Measurements from ENCODE around the gene EEIG1.

EEIG1 gene

GRCh38 chr9:127979333-127980059 lies 1.3 kb downstream of the EEIG1 start (continued):
- TF ChIP-seq KLF16 (tag by site-specific recombination; IDR thresholded peaks at IDR 0.05) (no peak), ZSCAN5A (tag by site-specific recombination; IDR thresholded peaks at IDR 0.05) (no peak), ZNF341 (tag by site-specific recombination; IDR thresholded peaks at IDR 0.05; ENCODE audit: low read depth) (no peak), ZNF558 (tag by site-specific recombination; IDR thresholded peaks at IDR 0.05) (no peak), ZNF223 (tag by site-specific recombination; IDR thresholded peaks at IDR 0.05) (no peak), ZSCAN16 (tag by site-specific recombination; IDR thresholded peaks at IDR 0.05) (no peak), ZBTB6 (tag by site-specific recombination; IDR thresholded peaks at IDR 0.05) (no peak), PRDM4 (tag by site-specific recombination; IDR thresholded peaks at IDR 0.05) (no peak), ZBTB1 (tag by site-specific recombination; IDR thresholded peaks at IDR 0.05) (no peak), GLIS1 (tag by site-specific recombination; IDR thresholded peaks at IDR 0.05) (peak; percentile 35; the same call in 1 of the 2 replicates), ZNF404 (tag by site-specific recombination; IDR thresholded peaks at IDR 0.05) (no peak), PRDM10 (tag by site-specific recombination; IDR thresholded peaks at IDR 0.05) (no peak), ZNF658 (tag by site-specific recombination; IDR thresholded peaks at IDR 0.05) (no peak), HIC1 (tag by site-specific recombination; IDR thresholded peaks at IDR 0.05) (no peak), ZNF37A (tag by site-specific recombination; IDR thresholded peaks at IDR 0.05) (no peak; the same call in 1 of the 2 replicates), ZNF221 (tag by site-specific recombination; IDR thresholded peaks at IDR 0.05; ENCODE audit: borderline replicate concordance) (no peak), ZNF548 (tag by site-specific recombination; IDR thresholded peaks at IDR 0.05) (no peak), ZBTB26 (tag by site-specific recombination; optimal IDR thresholded peaks at IDR 0.05) (no peak), ZNF776 (tag by site-specific recombination; IDR thresholded peaks at IDR 0.05; ENCODE audit: borderline replicate concordance) (no peak), ZNF621 (tag by site-specific recombination; IDR thresholded peaks at IDR 0.05) (no peak), SP2 (tag by site-specific recombination; IDR thresholded peaks at IDR 0.05) (no peak), ZBTB49 (tag by site-specific recombination; IDR thresholded peaks at IDR 0.05; ENCODE audit: low read depth) (no peak), ZNF274 (IDR thresholded peaks at IDR 0.05; ENCODE audit: low read length) (no peak), ZNF274 (tag by site-specific recombination; IDR thresholded peaks at IDR 0.05; ENCODE audit: borderline replicate concordance) (no peak), ZNF140 (tag by site-specific recombination; IDR thresholded peaks at IDR 0.05) (no peak), ZBTB8A (tag by site-specific recombination; IDR thresholded peaks at IDR 0.05) (peak; percentile 68)

All from HEK293 (cell line).